GM20431 (cell line): ENCODE data around the gene CEP290.
"Not testable (repeated sequence)": the region's sequence is repeated elsewhere in the genome, so short reads cannot be mapped to it uniquely, and the experiment has no call there.

Experiments used
- in situ Hi-C: fragments of 300-500 bp; cut with MseI, MboI; formaldehyde crosslinking; loops from one replicate; pipeline ENCODE4 v1.15.0; 2020; ENCODE audit warnings: low sequenced_read_pairs; ENCODE audit not compliant: unreplicated experiment

The CEP290 gene

DNA sequence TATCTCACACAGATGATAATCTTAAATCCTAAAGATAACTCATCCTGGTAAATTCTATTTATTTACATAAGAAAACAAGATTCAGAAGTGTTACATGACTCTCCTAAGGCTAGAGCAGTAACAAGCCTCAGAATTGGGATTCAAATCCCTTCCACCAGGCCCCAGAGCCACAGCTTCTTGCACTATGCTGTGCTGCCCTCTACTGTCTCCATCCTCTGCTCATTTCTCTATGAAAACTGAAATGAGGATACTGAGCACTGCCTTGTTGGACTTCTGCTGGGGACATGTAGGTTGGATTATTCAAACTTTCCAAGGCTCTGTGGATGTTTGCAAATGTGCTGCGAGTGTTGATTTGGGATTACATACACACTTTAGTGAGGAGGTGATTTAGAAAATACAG lies 89.2 kb downstream of the CEP290 start:
- in situ Hi-C loops, result no loop called here

DNA sequence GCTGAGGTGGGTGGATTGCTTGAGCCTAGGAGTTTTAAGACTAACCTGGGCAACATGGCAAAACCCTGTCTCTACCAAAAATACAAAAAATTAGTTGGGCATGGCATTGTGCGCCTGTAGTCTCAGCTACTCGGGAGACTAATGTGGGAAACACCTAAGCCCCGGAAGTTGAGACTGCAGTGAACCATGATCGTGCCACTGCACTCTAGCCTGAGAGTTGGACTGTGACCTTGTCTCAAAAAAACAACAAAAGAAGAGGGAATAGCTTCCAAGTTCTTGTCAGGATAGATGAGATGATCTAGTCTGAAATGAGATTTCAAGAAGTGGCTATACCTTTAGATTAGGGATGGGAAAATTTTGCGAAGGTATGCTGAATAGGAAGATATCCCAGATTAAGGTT lies 97.9 kb downstream of the CEP290 start:
- in situ Hi-C loops, result no loop called here

DNA sequence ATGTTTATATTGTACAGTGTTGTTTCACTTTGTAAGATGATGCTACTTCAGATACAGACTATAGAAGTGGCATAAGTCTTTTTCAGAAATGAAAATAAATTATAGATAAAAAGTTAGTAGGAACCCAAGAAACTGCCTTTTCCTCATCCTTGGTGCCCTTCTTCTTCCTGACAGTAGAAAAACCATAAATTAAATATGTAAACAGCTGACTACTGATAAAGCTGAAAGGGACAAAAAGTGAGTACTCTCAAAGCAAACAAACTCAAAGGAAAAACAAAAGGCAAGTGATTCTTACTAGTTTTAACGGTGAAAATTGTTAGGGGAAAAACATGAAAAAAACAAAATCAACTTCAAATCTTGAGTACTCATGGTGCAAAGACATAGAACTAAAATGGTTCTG lies 104.1 kb downstream of the CEP290 start:
- in situ Hi-C loops, result no loop called here

- in situ Hi-C loops, result no loop called here
These were observed 105.4 kb downstream of the CEP290 start for GRCh38 chr12:88036353-88036965.

- in situ Hi-C loops, result no loop called here
These were observed 106.0 kb downstream of the CEP290 start for GRCh38 chr12:88035907-88036289.

GRCh38 chr12:88035271-88035906 lies 106.5 kb downstream of the CEP290 start:
- in situ Hi-C loops, result no loop called here

GRCh38 chr12:88031161-88031560 lies 110.7 kb downstream of the CEP290 start:
- in situ Hi-C loops, result not testable (repeated sequence)

GRCh38 chr12:88029093-88029665 lies 112.7 kb downstream of the CEP290 start, which contains the start of gene C12orf50:
Gene C12orf50 (minus strand): TSS chr12:88029401. CDS start chr12:88026962, 2,439 bp downstream.
- in situ Hi-C loops, result no loop called here

GRCh38 chr12:88026196-88026595 lies 115.7 kb downstream of the CEP290 start:
- in situ Hi-C loops, result no loop called here

- in situ Hi-C loops, result no loop called here
These were observed 123.9 kb downstream of the CEP290 start for GRCh38 chr12:88017964-88018363.

- in situ Hi-C loops, result no loop called here
These were observed 126.1 kb downstream of the CEP290 start for GRCh38 chr12:88015825-88016224.

- in situ Hi-C loops, result no loop called here
These were observed 130.1 kb downstream of the CEP290 start for GRCh38 chr12:88011755-88012154.

DNA sequence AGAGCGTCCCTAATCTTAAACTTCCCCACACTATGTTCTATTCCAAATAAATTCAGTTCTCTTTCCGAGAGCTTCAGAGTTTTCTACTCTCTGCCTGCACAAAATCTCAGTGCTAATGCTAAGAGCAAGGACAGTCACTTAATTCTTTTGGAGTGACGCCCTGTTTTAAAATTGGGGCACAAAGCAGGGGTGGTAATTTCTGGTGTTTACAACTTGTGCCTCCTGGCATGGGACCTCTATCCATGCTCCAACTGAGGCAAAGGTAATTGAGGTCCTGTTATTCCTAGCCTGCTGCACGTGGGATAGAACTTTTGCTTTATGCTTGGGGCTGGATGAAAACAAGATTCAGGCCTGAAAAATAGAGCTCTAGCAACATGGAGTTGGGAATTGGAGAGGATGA lies 135.5 kb downstream of the CEP290 start:
- in situ Hi-C loops, result no loop called here

- in situ Hi-C loops, result no loop called here
These were observed 140.6 kb downstream of the CEP290 start for GRCh38 chr12:88001327-88001726.
